Putamen (tissue), 1 donor: Measurements from ENCODE around the gene GPX4.

Experiments
- DNase-seq: peaks from one replicate; pipeline ENCODE4 v3.0.0-alpha.2; 2016; ENCODE audit warnings: low spot score

The GPX4 gene

DNA sequence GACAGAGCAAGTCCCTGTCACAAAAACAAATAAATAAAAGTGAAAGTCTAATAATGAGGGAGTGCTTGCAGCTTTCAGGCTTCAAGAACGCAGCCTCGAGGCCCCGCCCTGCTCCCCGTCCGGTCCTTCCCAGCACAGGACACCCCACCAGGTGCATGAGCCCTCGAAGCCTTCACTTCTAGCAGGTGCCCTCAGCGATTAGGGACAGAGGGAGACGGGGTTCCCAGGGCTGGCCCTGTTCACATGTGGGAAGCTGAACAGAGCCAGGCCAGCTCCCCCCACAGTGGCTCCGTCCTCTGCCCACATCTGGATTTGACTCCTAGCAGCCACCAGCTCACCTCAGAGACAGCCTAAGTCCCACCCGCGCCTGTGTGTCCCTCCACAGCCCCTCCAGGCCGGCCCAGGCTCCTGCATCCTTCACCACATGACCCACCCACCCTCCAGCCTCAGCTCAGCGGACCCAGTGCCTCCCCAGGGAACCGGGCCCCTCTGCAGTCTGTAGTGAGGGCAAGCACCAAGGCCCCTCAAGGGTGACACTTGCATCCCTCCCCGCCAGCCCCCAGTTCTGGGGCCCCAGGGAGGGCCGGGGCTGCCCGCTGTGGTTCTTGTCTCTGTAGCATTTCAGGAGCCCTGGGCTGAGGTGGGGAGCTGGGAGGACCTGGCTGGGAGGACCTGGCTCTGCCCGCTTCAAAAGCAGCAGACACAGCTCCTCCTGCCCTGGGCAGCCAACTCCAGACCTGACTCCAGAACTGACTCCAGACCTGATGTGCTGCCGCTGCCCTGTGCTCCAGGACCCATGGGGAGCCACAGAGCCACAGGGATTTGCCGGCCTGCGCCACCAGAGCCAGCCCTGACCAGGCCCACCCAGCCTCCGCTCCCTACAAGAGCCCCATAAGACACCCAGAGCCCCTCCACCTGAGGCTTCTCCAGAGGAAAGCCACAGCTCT, 27.2 kb downstream of the GPX4 start:
- no peak for DNase-seq

DNA sequence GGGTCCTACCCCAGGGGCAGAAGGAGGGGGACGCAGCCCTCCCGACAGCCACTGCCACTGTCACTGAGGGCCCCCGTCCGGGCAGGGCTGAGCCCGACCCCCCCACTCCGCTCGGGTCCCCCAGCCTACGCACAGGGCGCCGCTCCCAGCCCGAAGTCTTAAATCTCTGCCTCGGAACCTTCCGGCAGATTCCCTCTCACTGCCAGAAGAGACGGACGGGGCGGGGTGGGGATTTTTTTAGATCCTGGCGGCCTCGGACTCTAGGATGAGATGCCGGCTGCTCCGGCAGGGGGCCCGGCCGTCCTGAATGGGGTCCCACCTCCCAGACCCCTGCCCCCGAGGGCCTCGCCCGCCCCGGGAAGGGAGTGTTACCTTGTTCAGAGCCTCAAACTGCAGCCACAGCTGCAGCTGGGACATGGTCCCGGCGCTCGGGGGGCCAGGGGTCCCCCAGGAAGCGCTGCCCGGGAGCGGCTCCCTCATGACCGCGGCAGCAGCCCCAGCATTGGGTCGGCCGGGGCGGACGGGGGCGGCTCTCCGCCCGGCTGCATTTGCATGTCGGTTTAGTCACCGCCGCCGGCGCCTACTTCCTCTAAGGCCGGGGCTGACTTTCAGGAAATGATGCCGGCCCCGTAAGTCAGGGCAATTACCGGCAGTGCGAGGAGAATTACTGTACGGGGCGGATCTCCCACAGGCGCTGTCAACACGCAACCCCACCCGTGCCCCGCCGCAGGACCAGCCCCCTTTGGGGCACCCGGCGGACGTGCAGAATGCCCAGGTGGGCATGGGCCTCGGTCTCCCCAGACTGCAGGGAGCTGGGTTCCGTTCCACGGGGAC, 28.1 kb downstream of the GPX4 start:
- DNase-seq: no peak

DNA sequence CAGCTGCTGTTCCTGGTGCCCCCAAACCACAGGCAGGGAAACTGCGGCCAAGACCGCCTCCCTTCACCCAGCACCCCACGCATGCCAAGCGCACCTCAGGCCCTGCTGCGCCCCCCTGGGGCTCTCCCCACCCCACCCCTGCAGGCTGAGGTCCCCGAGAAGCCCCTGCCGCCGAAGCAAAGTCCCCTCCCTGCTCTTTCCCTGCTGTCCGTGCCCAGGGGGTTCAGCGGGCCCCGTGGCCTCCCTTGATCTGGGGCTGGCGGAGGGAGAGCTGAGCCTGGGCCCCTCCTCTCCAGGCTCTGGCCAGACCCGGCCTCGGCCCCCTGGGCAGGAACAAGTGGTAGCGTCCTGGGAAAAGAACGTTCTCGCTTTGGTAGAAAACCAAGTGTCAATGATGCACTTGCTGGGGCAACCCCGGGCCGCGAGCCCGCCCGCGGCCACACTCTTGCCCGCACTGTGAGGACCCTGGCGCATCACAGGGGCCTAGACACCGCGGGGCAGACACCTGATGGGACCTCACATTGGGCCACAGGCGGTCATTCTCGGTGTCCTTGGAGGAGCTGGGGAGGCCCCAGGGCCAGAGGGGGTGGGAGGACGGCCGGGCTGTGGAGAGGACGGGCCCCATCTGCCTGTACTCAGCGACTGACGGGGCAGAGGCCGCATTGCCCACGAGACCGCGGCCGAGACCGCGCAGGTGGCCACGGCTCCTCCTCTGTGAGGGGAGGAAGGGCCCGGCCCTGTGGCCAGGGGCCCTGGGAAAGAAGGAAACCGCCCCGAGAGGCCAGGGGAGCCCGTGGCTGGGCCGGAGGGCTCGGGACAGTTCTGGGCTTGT, 29.0 kb downstream of the GPX4 start:
- DNase-seq: no peak

DNA sequence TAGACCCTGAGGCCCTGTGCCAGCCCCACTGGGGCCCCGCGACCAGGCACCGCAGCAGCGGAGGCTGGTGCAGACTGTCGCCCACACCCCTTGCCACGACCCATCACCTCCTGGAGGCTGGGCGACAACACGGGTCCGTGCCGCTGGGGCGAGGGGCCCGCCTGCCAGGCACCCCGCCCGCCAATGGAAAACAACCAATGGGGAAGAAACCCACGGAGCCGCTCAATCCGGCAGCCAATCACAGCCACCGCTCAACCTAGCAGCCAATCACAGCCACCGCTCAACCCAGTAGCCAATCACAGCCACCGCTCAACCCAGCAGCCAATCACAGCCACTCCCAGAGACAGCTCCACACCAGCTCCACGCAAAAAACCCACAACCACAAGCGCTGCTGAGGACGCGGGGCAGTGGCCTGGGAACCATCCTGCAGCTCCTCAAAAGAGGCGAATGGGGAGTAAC, 29.7 kb downstream of the GPX4 start:
- no peak for DNase-seq

DNA sequence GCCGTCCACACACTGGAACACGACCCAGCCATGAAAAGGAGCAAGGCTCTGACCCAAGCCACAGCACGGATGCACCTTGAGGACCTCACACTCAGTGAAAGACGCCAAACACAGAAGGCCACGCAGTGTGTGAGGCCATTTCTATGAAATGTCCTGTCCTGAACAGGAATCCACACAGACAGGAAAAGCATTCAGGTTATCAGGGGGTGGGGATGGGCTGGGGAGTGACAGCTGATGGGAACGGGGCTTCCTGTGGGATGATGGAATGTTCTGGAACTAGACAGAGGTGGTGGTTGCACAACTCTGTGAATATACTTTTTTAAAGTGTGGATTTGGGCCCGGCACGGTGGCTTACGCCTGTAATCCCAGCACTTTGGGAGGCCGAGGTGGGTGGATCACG, 30.6 kb downstream of the GPX4 start:
- no peak for DNase-seq

DNA sequence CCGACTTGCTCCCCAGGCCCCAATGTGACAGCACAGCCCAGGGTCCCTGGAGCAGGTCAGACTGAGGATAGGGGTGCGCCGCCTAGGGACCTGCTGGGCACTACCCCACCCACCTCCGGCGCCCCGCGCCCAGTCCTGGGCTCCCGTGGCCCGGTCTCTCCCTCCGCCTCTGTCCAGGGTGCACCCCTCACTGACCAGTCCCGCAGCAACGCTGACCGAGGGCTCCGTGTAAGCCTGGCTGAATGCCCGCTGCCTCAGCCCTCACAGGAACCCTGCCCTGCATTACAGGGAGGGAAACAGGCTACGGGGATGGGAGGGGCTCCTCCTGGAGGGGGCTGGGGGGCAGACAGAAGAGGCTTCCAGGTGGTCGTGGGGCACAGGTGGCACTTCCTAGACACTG, 31.7 kb downstream of the GPX4 start:
- DNase-seq: no peak

DNA sequence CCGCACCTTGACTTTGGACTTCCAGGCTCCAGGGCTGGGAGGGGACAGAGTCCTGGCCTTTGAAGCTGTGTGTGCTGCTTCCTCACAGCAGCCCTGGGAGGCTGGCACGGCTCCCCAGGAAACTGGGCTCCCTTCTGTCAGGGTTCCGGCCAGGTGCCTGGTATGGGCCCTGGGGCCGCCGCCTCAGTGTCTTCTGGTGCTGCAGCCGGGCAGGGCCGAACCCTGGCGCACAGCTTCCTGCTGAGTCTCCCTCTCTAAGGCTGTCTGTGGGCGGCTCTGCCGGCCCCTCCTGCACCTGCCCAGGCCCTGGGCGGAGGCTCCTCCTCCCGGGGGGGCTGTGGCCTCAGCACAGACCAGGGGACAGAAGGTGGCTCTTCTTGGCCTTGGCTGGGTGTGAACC, 32.4 kb downstream of the GPX4 start:
- DNase-seq: no peak

DNA sequence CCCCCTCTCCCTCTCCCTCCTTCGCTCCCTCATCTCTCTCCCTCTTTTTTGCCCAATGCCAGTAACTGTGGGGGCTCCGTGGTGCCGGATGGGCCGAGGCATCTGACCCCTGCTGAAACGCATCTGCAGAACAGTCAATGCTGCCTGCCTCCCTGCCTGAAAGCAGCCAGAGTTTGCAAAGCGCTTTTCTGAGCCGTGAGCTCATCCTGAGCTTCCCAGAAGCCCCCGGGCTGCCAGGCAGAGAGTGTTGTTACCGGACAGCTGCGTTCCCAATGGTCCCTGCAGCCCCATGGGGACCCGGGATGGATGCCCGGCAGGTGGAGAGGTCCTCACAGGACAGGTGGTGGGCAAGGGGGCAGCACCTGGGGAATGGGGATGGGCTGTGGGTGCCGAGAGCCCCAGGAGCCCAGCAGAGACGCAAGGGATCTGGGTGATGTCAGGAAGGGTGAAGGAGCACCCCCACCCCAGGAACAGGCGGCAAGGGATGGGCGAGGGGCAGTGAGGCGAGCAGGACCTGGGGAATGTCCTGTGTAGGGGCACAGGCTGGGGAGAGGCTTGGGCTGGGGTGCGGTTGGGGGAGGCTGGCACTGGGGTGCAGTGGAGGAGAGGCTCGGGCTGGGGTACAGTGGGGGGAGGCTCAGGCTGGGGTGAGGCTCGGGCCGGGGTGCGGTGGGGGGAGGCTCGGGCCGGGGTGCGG, 33.0 kb downstream of the GPX4 start:
- no peak for DNase-seq

DNA sequence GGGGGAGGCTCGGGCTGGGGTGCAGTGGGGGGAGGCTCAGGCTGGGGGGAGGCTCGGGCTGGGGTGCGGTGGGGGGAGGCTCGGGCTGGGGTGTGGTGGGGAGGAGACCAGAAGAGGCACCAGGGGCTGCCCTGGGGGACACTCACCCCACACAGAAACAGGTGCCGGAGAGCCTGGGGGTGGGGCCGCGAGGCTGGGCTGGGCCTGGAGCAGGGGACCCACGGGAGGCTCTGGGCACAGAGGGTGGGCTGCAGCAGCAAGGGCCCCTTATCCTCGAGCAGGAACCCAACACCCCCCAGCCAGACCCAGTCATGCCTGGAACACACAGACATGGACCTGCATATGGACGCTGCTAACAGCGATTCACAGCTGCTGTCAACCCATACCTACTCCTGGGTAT, 34.3 kb downstream of the GPX4 start:
- no peak for DNase-seq

DNA sequence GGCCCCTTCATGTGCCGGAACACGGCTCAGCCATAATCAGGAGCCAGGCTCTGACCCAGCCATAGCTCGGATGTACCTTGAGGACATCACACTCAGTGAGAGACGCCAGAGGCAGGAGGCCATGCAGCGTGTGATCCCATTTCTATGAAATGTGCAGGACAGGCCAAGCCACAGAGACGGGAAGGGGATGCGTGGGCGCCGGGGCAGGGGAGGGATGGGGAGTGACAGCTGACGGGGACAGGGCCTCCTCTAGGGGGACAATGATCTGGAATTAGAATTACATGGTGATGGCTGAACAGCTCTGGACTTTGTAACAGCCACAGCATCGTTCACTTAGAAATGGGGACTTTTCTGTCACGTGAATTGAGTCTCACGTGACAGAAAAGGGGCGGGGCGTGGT, 35.3 kb downstream of the GPX4 start:
- no peak for DNase-seq

DNA sequence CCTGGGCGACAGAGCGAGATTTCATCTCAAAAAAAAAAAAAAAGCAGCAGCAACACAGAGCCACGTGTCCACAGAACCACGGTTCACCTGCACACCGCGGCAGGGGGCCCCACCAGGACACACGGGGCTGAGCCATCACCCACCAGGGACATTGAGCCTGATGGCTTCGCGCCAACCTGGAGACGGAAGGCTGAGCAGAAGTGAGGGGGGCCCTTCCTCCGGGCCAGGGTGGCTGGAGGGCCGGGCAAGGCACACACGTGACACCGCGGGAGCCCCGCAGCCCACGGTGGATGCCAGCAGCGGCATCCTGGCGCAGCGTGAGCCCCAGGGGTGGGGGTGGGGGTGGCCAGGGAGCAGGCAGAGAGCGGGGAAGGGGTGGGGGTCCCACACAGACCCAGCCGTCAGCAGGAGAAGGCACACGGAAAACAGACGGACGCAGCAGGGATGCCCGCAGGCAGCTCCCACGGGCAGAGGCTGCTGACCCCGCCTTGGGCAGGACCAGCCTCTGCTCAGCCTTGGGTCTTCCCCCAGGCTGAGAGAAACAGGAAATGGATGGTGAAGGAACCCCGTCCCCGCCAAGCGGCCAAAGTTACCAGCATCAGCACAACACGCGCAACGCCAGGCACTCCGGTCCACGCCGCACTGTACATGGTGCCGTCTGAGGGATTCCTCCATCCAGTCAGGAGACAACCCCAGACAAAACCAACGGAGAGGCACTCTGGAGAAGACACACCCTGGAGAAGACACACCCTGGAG, 36.7 kb downstream of the GPX4 start:
- no peak for DNase-seq

DNA sequence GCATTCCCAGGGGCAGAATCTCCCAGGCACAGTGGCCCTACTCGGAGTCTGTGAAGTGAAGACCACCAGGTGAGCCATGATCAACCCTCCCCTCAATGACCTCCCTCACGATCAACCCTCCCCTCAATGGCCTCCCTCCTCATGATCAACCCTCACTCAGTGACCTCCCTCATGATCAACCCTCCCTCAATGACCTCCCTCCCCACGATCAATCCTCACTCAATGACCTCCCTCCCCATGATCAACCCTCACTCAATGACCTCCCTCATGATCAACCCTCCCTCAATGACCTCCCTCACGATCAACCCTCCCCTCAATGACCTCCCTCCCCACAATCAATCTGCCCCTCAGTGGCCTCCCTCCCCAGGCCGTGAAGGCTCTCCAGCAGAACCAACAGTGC, 38.1 kb downstream of the GPX4 start:
- no peak for DNase-seq

DNA sequence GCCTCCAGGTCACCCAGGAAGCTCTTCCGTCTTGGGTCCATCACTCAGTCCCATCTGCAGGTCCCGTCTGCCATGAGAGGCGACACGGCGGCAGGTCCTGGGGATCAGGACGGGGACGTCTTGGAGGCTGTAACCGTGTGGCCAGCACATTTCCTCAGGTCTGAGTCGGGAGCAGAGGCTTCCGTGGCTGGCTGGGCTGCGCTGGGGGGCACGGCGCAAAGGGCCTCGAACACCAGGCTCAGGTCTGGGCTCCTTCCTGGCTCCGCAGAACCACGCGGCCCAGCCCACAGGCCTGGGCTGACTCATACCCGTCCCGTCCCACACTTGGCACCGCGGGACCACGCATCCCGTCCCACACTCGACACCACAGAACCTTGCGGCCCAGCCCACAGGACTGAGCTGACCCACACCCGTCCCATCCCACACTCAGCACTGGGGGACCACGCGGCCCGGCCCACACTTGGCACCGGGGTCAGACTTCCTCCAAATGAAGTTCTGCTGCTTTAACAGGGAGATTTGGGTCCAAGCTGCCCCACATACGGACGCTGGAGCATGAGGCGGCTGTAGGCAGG, 40.1 kb downstream of the GPX4 start:
- DNase-seq: no peak

DNA sequence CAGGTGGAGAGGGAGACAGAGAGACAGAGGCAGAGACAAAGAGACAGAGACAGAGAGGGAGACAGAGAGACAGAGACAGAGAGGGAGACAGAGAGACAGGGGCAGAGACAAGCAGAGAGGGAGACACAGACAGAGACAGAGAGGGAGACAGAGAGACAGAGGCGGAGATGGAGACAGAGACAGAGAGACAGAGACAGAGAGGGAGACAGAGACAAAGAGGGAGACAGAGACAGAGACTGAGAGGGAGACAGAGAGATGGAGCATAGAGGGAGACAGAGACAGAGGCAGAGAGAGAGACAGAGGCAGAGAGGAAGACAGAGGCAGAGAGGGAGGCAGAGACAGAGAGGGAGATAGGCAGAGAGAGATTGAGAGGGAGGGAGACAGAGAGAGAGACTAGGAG, 40.9 kb downstream of the GPX4 start:
- no peak for DNase-seq

DNA sequence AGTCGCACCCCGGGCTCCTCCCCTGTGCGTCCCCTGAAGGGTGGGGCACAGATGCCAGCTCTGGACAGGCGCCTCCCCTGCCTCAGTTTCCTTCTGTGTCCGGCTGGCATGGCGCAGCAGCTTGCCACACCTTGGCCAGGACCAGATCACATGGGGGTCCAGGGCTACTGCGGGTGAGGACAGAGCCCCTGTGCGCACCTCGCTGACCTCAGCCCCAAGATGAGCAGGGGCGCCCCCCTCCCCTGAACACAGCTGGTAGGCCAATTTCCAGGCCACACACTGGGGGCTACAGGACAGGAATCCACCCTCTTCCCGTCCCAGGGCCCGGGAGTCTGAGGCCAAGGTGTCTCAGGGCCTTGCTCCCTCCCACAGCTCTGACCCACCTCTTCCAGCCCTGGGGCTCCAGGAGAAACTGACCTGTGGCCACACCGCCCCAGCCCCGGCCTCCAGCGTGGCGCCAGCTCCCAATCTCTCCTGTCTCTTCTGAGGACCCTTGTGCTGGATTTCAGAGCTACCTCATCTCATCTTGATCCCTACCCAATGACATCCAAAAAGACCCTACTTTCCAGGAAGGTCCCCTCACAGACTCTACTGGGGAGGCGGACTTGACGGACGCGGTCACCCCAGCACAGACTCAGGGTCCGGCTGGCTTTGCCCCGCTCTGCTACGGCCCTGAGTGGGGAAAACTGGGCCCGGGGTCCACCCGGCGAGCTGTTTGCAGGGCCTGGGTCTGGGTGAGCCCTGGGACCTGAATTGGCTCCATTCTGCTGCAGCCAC, 42.0 kb downstream of the GPX4 start:
- no peak for DNase-seq

DNA sequence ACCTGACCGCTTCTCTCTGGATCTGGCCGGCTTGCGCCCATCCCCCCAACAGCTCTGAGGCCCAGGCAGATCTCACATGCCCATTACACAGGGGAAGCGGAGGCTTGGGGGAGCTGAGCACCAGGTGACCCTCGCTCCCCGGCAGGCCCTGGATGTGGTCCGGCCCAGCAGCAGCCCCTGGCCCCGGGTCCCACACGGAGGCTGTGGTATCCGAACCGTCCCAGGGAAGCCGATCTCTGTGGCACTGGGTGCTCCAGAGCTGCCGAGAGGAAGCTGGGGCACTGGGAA, 42.6 kb downstream of the GPX4 start:
- no peak for DNase-seq

DNA sequence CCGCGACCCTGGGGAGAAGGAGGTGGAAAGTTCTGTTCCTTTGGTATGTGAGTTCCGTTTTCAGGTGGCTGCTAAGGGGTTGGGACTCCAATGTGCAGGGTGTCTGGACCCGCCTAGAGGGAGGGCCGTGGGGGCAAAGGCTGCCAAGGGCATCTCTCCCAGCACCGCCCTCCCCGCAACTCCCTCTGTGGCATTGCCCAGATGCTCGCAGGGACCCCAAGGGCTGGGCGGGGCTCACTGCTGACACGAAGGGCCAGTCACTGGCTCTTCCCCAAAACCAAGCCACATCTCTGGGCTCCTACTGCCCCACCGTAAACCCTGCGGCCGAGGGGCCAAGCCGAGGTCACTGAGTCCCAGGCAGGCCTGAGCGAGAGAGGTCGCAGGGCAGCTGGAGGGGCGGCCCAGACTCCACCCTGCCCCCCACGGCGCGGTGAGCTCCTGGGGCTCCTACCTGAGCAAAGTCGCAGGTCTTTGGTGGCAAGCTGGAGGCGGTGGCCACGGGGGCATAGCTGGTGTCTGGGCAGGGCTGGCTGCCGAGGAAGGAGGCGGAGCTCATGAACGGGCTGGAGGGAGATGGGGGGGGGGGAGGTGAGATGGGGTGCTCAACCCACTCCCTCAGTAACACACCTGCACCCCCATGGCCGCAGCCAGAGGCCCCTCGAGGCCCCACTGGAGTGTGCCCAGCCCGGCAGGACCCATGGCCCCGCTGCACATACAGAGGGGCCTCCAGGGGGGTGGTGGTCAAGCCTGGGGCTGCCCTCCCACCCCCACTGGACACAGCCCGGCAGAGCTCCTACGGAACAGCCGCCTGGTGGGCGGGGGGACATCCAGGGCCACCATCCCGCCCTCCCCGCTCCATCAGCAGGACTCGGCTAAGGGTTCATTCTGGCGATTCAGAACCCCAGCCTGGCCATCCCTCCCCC, 43.3 kb downstream of the GPX4 start:
- DNase-seq: no peak

DNA sequence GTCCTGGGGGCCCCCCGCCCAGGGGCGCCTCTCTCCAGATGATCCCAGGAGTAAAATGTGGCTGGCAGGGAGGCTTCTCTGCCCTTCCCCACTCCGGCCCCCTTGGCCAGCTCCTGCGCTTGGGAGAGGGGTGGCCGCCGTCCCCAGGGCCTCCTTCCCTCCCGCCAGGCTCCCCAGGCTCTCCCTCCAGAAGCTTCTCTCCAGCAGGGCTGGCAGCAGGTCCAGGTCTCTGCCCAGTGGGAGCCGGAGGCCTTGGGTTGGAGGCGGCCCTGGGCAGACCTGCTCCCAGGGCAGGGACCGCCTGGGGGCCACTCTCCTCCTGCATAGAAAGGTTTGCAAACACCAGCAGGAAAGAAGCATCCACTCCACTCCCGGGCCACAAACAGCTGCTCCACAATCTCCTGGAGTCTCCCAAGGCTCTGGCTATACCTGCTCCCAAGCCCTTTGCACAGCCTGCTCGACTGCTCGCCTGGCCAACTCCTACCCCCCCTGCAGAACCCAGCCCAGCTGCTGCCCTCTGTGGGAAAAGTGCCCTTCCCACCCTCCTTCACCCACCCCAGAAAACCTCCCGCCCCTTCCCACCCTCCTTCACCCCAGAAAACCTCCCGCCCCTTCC, 44.2 kb downstream of the GPX4 start:
- DNase-seq: no peak
